H54 (cell line): Measurements from ENCODE around the gene DCAF5.
"Not testable (repeated sequence)": the region's sequence is repeated elsewhere in the genome, so short reads cannot be mapped to it uniquely, and the experiment has no call there.

Experiments used
- DNase-seq: peaks from one replicate; pipeline ENCODE4 v3.0.0; 2011; ENCODE audit warnings: low spot score, mixed read lengths; ENCODE audit not compliant: insufficient read length
- FAIRE-seq: peaks from 3 replicates; lab custom pipeline; 2011; peaks lifted over from hg19 to GRCh38; lab: Jason Lieb, UNC
- POLR2A ChIP-seq: IDR thresholded peaks from 2 replicates; pipeline ENCODE4 v1.6.1; 2011; ENCODE audit warnings: low read depth, mild to moderate bottlenecking, low read length

DCAF5 gene

DNA sequence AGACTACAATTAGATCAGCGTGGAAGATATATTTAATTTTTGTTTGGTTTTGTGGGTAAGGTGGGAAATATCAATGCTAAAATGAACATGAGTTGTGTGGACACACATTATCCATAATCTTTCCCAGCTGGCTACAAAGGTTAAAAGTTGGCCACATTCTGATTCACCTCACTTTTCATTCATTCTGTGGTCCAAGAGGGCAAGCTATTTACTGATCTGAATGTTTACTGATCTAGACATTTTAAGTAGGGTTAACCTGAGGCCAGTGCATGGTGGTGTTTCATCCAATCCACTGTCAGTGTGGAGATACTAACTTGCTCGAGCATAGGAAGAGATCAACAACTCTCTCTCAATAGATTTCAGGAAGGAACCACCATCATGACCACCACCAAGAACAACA, 71.6 kb downstream of the DCAF5 start:
- DNase-seq: no peak
- no peak for FAIRE-seq
- TF ChIP-seq POLR2A: no peak

DNA sequence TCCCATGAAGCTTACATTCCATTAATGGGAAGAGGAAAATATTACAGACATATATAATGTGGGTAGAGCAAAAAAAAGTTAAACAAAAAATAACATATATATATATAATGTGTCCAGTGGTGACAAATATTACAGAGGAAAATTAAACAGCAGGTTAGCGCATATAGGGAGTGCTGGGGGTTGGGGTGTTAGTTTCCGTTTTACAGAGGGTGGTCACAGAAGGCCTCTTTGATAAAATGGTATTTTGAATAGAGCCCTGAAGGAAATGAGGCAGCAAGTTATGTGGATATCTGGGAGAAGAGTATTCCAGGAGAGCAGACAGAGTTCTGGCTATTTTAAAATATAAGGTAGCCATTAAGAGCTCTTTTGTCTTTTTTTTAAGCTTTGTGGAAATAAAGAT, 73.2 kb downstream of the DCAF5 start:
- FAIRE-seq: no peak
- DNase-seq: no peak
- TF ChIP-seq POLR2A: no peak

DNA sequence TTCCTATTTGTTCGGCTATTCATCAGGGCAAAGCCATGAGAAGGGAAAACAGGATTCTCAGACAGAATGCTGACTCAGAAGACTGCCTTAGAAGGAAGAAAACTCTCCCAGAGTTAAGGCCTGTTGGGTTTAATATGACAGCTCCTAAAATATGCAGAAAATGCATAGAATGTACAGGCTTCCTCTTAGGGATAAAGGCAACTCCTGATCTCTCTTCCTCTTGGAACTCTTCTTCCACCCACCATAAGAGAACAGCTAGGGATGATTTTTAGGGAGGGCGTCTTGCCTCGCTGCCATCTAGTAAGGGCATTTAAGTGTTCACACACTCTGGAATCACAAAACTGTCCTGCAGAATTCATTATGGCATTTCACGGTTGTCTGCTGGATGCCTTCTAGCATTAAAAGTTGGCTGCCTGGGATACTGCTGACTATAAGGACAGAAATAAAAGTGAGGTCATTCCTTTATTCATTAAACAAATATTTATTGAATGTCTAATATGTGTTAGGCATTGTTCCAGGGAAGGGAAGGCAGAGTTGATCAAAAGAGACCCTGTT, 73.7 kb downstream of the DCAF5 start:
- TF ChIP-seq POLR2A: no peak
- FAIRE-seq (peak; percentile 80), DNase-seq (no peak)

DNA sequence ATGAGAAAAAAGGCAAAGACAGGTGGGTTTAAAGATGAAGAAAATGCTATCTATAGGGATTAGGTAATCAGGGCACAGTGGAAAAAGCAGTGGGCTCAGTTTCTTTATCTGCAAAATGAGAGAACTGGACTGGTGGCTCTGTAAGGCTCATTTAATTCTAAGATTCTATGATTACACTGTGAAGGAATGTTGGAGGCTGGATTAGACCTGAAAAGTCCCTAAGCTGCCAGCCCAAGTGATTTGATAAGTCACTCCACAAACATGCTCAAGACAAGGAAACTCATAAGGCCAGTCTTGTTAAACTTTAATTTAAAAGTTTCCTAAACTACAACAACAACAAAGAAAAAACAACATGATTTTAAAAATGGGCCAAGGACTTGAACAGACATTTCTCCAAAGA, 75.1 kb downstream of the DCAF5 start:
- FAIRE-seq (peak; percentile 45), DNase-seq (peak; percentile 26)
- TF ChIP-seq POLR2A: no peak

DNA sequence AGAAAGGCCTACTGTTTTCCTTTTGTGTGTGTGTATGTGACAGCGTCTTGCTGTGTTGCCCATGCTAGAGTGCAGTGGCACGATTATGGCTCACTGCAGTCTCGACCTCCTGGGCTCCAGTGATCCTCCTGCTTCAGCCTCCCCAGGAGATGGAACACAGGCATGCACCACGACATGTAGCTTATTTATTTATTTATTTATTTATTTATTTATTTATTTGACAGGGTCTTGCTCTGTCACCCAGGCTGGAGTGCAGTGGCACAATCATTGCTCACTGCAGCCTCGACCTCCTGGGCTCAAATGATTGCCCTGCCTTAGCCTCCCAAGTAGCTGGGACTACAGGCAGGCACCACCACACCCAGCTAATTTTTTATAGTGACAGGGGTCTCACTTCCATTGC, 75.7 kb downstream of the DCAF5 start:
- DNase-seq, FAIRE-seq: not testable (repeated sequence)

DNA sequence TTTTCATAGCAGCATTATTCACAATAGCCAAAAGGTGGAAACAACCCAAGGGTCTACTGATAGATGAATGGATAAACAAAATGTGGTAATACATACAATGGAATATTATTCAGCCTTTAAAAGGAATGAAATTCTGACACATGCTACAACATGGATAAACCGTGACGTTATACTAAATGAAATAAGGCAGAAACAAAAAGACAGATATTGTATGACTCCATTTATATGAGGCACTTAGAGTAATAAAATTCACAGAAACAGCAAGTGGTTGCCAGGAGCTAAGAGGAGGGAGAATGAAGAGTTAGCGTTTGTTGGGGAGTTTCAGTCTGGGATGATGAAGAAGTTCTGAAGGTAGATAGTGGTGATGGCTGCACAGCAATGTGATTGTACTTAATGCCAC, 76.6 kb downstream of the DCAF5 start:
- FAIRE-seq (no peak), DNase-seq (no peak)
- TF ChIP-seq POLR2A: no peak

DNA sequence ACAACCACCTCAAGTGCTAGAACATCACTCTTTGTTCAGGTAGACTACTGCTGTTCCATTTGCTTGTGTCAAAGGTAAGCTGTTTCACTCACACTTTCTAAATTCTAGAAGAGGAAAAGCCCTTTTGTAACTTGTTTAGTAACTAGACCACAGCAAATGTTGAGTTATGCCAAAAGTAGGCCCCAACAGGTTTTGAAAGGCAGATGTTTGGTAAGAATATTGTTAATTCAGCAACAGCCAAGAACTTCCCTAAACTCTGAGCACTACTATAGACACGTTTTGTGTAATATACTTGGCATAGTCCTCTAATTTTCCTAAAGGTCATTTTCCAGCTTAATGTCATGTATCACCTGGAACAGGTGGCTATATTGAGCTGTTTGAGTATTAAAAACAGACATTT, 79.0 kb downstream of the DCAF5 start:
- no peak for FAIRE-seq
- DNase-seq: no peak
- TF ChIP-seq POLR2A: no peak

DNA sequence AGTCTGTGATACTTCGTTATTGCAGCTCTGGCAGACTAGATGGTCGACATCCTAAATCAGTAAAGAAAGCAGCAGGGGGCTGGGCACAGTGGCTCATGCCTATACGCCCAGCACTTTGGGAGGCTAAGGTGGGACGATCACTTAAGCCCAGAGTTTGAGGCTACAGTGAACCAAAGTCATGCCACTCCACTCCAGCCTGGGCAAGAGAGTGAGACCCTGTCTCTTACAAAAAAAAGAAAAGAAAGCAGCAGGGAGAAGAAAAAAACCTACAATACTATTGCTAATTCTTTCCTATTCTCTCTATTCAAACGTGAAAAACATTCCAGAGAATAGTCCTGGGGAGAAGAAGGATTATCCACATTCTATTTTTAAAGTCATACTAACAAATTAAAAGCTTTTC, 79.5 kb downstream of the DCAF5 start:
- no peak for TF ChIP-seq POLR2A
- DNase-seq (no peak), FAIRE-seq (no peak)

DNA sequence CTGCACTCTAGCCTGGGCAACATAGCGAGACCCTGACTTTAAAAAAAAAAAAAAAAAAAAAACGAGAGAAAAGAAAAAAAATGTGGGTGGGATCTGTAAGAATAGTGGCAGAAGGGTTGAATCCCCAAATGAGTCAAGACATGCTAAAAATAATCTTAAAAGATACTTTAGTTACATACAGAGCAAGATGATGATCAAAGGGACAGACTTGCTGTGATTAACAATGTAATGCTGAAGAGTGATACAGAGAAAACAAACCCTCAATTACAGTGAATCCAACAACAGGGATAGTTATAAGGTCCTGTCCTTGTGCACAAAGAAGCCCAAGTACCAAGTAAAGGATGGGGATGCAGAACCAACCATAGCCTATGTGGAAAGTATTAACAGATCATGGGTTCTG, 80.3 kb downstream of the DCAF5 start:
- TF ChIP-seq POLR2A: no peak
- DNase-seq (no peak), FAIRE-seq (no peak)

DNA sequence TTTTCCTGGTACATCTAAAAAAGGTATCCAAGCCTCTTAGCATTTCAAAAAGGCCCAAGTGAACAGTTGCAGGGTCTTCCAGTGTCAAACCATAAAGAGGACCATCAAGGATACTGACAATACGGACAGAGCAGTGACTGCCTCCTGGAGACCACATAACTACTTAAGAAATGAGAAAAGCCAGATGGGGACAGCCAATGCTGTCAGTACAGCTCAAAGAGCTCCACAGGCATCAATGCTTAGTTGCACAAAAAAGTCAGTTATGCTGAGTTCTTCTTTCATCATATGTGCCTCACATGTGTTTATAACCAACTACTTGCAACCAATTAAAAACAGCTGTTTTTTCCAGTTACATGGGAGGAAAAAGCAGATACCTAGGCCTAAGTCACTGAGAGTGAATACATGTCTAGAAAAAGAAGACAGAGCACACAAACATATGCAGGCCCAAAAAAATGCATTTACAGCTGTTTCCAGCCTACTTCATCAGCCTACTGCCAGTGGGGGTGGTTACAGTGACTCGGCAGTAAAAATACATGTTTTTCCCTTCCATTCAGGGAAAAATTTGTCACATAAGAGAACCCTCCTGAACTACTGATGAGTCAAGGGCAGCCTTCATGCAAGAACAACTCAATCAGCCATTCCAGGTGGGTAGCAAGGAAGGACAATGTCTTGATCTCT, 84.0 kb downstream of the DCAF5 start:
- no peak for TF ChIP-seq POLR2A
- DNase-seq (no peak), FAIRE-seq (peak; percentile 33)

DNA sequence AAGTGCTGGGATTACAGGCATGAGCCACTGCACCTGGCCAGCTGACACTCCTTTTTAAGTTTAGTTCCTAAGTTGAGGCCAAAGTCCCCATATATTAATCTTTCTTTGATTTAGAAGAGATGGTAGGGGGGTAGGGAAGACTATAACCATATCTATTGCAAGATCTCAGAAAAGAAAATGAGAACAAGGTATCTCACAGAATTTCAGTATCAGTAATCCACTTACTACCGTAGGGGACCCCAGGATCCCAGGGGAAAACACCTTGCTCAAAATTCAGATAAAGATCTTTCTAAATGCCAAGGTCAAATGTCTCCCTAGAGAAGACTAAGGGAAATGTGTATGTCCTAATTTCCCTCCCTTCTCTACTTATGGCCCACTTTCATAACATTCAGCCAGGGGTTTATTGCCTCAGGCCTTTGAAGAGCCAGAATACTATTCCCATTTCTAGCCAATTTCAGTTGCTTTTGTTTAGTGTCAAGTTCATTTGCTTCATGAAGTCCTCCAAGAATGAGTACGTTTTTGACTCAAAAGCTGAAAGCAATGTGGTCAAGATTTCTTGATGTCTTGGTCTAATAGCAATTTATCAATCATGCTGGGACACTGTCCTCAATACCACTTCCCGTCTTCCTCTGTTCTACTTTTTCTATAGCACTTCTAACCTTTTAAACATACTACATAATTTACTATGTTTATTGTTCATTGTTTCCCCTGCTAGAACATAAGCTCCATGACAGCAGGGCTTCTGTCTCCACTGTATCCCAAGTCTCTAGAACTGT, 86.3 kb downstream of the DCAF5 start:
- FAIRE-seq (no peak), DNase-seq (no peak)

DNA sequence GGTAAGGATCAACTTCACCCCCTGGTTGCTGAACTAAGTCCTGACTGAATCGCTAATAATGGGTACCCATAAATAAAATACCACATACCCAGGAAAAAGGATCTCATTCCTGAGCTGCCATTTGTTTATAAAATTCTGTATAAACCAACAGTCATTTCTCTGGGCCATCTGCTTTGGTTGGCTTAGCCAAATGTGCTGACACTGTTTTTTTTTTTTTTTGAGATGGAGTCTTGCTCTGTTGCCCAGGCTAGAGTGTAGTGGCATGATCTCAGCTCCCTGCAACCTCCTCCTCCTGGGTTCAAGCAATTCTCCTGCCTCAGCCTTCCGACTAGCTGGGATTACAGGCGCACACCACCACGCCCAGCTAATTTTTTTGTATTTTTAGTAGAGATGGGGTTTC, 87.0 kb downstream of the DCAF5 start:
- FAIRE-seq: not testable (repeated sequence)

More for the DNA sequence above, 86.3 kb downstream of the DCAF5 start:
- no peak for TF ChIP-seq POLR2A

DNA sequence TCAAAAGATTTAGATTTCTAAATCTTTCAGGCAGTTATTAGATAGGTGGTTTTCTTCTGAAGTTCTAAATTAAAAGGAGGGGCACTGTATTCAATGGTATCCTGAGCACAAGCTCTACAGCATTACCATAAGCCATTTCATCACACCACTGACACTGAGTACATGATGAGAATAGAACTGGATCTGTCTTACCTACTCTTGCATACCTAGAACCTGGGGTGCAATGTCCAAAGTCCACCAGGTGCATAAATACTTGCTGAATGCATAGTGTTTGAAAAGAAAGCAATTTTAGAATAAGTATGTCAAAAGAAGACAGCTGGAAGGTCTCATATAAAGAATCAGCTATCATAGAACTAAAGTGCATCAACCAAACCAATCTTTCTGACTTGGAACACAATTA, 88.3 kb downstream of the DCAF5 start:
- FAIRE-seq (no peak), DNase-seq (no peak)
- no peak for TF ChIP-seq POLR2A

More for the DNA sequence above, 87.0 kb downstream of the DCAF5 start:
- not testable (repeated sequence) for DNase-seq
